Stomach smooth muscle (tissue), 2 donors: ENCODE results near the gene CLEC4M.

Experiments used
- H3K27ac ChIP-seq: one replicate; pipeline ENCODE4 v1.7.0; 2013; ENCODE audit warnings: mild to moderate bottlenecking, low read length, inconsistent platforms
- H3K27me3 ChIP-seq, 2 donors: one replicate each; pipeline ENCODE4 v1.7.0; 2013; ENCODE audit warnings: low read length in 2 of 2; ENCODE audit not compliant: insufficient read depth in 2 of 2, control insufficient read depth in 1 of 2
- H3K36me3 ChIP-seq, 2 donors: one replicate each; pipeline ENCODE4 v1.7.0; 2013; ENCODE audit warnings: low read length in 2 of 2; ENCODE audit not compliant: control insufficient read depth in 2 of 2, insufficient read depth in 2 of 2
- H3K4me1 ChIP-seq: one replicate; pipeline ENCODE4 v1.7.0; 2013; ENCODE audit warnings: low read length; ENCODE audit not compliant: control insufficient read depth, insufficient read depth
- H3K4me3 ChIP-seq, 2 donors: one replicate each; pipeline ENCODE4 v1.7.0; 2013; ENCODE audit warnings: low read length in 2 of 2
- H3K9ac ChIP-seq, 2 donors: one replicate each; pipeline ENCODE4 v1.7.0; 2013; ENCODE audit warnings: low read length in 2 of 2, mild to moderate bottlenecking in 1 of 2
- H3K9me3 ChIP-seq, 2 donors: one replicate each; pipeline ENCODE4 v1.7.0; 2013; ENCODE audit warnings: low read length in 2 of 2; ENCODE audit not compliant: control insufficient read depth in 2 of 2
- donor health status: healthy.
- donor health status: Pancreatic carcinoma.

The CLEC4M gene, protein sequence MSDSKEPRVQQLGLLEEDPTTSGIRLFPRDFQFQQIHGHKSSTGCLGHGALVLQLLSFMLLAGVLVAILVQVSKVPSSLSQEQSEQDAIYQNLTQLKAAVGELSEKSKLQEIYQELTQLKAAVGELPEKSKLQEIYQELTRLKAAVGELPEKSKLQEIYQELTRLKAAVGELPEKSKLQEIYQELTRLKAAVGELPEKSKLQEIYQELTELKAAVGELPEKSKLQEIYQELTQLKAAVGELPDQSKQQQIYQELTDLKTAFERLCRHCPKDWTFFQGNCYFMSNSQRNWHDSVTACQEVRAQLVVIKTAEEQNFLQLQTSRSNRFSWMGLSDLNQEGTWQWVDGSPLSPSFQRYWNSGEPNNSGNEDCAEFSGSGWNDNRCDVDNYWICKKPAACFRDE

DNA sequence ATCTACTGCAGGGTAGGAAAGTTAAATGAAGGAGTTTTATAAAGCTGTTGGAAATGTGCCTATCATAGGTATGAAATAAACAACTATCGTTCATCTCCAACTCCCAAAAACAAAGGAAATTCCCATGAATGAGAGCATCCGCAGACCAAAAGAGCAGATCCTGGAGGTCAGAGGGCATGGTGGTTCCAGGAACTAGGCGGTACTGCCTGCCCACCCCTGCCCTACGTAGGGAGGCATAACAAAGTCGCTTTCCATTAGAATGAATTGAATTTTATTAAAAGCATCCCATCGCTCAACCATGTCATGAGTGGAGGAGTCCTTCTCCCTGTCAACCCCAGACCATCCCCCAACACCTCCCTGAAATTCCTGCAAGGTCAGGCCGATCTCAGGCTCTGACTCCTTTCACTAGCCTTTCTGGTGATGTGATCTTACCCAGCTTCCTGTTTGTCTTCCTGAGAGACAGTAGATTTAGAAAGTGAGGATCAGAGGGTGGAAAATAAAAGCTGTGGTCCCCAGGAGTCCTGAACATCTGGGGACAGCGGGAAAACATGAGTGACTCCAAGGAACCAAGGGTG lies at the start of gene CLEC4M:
TSS of gene CLEC4M (plus strand) at position 525 of the 575 bp plus-strand sequence. CDS start at position 549, 24 bp downstream.
- H3K9me3 ChIP-seq, result peaks cover 2 to 4% of the 10 kb centered on the region in 2 donors
- peaks cover 2% of the 10 kb centered on the region for H3K4me1 ChIP-seq
- H3K36me3 ChIP-seq, result no peaks in the 10 kb centered on the region
- H3K27me3 ChIP-seq, result peaks cover 0 to 15% of the 10 kb centered on the region in 2 donors
- no peak within 1 kb of the TSS for H3K9ac ChIP-seq
- H3K27ac ChIP-seq, result no peak within 1 kb of the TSS
- H3K4me3 ChIP-seq, result no peak within 1 kb of the TSS

DNA sequence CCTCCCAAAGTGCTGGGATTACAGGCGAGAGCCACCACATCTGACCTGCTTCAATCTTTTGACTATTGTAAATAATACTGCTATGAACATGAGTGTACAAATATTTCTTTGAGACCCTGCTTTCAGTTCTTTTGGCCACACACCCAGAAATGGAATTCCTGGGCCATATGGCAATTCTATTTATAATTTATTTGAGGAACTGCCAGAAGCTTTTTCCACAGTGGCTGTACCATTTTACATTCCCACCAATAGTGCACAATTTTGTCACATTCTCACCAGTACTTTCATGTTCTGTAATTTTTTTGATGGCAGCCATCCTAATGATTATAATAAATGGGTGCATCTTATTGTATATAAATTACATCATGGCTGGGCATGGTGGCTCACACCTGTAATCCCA lies 47.4 kb upstream of the CLEC4M start:
- H3K9me3 ChIP-seq, result peaks cover 0 to 4% of the 10 kb centered on the region in 2 donors
- no peaks in the 10 kb centered on the region for H3K4me1 ChIP-seq
- H3K27ac ChIP-seq, result no peak overlapping the region
- H3K9ac ChIP-seq, result no peak overlapping the region
- H3K36me3 ChIP-seq, result no peaks in the 10 kb centered on the region
- no peak overlapping the region for H3K4me3 ChIP-seq
- no peaks in the 10 kb centered on the region for H3K27me3 ChIP-seq

DNA sequence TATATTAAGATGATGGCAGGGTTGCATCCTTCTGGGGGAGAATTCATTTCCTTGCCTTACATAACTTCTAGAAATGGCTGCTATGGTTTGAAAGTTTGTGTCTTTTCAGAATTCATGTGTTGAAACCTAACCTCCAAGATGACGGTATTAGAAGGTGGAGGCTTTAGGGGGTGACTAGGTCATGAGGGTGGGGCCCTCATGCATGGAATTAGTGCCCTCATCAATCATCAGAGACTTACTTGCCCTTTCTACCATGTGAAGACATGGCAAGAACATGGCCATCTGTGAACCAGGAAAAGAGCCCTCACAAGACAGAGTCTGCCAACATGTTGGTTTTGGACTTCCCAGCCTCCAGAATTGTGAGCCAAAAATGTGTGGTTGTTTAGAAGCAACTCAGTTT lies 46.3 kb upstream of the CLEC4M start:
- H3K4me1 ChIP-seq, result no peaks in the 10 kb centered on the region
- peaks cover 0 to 4% of the 10 kb centered on the region in 2 donors for H3K9me3 ChIP-seq
- H3K27ac ChIP-seq, result no peak overlapping the region
- no peak overlapping the region for H3K4me3 ChIP-seq
- H3K9ac ChIP-seq, result no peak overlapping the region
- H3K36me3 ChIP-seq, result no peaks in the 10 kb centered on the region
- no peaks in the 10 kb centered on the region for H3K27me3 ChIP-seq

DNA sequence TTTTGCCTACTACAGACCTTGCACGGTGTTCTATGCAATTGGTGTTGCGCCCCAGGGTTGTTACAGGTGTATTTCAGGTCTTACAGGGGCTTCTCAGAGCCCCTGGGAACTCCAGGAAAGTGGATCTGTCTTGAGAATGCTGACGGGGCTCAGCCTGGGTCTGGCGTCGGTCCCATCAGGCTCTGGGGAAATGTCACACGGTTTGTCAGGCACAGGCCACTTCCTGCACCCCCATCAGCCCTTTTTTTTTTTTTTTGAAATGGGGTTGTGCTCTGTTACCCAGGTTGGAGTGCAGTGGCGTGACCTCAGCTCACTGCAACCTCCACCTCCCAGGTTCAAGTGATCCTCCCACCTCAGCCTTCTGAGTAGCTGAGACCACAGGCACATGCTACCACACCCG lies 44.4 kb upstream of the CLEC4M start:
- no peak overlapping the region for H3K9ac ChIP-seq
- H3K4me3 ChIP-seq, result no peak overlapping the region
- no peaks in the 10 kb centered on the region for H3K4me1 ChIP-seq
- peaks cover 0 to 4% of the 10 kb centered on the region in 2 donors for H3K9me3 ChIP-seq
- peaks cover 0 to 4% of the 10 kb centered on the region in 2 donors for H3K27me3 ChIP-seq
- H3K27ac ChIP-seq, result no peak overlapping the region
- H3K36me3 ChIP-seq, result no peaks in the 10 kb centered on the region

DNA sequence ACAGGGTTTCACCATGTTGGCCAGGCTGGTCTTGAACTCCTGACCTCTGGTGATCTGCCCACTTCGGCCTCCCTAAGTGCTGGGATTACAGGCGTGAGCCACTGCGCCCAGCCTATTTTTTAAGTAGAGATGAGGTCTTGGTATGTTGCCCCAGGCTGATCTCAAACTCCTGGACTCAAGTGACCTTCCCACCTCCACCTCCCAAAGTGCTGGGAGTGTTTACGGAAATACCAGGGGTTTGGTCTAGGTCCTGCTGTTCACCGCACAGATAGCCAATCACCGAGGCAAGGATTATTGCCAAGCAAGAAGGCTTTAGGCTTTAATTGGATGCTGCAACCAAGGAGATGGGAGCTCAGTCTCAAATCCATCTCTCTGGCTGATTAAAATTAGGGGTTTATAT lies 42.7 kb upstream of the CLEC4M start:
- Histone ChIP-seq H3K9me3 (peaks cover 0 to 4% of the 10 kb centered on the region in 2 donors), H3K27me3 (peaks cover 0 to 4% of the 10 kb centered on the region in 2 donors), H3K36me3 (no peaks in the 10 kb centered on the region), H3K27ac (no peak overlapping the region), H3K9ac (no peak overlapping the region), H3K4me3 (no peak overlapping the region), H3K4me1 (no peaks in the 10 kb centered on the region)

DNA sequence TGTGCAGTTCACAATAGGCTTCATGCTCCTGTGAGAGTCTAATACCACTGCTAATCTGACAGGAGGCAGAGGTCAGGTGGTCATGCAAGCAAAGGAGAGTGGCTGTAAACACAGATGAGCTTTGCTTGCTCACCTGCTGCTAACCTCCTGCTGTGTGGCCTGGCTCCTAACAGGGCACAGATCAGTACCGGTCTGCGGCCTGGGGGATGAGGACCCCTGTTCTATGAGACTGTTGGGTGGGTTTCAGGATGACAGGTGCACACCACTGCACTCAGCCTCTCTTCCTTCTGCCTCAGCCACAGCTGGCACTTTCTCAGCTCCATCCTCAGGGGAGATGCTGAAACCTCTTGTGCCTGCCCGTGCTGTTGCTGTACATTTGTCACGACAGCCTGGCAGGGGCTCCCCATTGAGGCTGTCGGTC lies 40.8 kb upstream of the CLEC4M start:
- no peaks in the 10 kb centered on the region for H3K9me3 ChIP-seq
- H3K9ac ChIP-seq, result no peak overlapping the region
- H3K4me3 ChIP-seq, result no peak overlapping the region
- no peaks in the 10 kb centered on the region for H3K36me3 ChIP-seq
- H3K4me1 ChIP-seq, result no peaks in the 10 kb centered on the region
- no peak overlapping the region for H3K27ac ChIP-seq
- H3K27me3 ChIP-seq, result peaks cover 0 to 4% of the 10 kb centered on the region in 2 donors

DNA sequence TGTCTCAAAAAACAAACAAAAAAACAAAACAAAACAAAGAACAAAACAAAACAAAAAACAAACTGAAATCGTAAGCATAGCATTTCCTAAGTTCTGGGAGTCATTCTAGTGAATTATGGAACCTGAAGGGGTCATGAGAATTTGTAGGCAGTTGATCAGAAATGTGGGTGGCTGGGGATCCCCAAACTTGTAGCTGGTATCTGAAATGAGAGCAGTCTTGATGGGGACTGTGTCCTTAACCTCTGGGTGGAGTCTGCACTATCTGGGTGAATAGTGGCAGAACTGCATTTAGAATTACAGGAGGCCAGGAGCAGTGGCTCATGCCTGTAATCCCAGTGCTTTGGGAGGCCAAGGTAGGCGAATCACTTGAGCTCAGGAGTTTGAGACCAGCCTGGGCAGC lies 37.3 kb upstream of the CLEC4M start:
- H3K9me3 ChIP-seq, result no peaks in the 10 kb centered on the region
- no peak overlapping the region for H3K9ac ChIP-seq
- H3K36me3 ChIP-seq, result no peaks in the 10 kb centered on the region
- H3K27ac ChIP-seq, result no peak overlapping the region
- no peak overlapping the region for H3K4me3 ChIP-seq
- peaks cover 3% of the 10 kb centered on the region for H3K4me1 ChIP-seq
- H3K27me3 ChIP-seq, result peaks cover 18 to 22% of the 10 kb centered on the region in 2 donors

DNA sequence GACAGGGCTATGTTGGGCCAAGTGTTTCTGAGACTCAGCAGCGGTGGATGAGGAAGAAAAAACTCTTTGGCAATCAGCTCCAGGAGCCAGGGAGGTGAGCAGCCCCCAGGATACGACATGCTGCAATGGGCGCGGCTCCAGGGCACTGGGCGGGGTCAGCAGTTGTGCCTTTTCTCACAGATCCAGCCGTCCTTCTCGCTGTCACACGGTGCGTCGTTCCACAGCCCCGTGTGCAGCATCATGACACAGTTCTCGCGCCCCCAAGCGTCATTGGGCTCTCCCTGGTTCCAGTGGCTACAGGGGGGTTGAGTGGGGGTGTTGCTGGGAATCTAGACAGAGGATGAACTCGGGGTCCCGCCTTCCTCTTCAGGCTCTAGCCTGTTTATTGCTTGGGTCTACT lies 33.8 kb upstream of the CLEC4M start:
- Histone ChIP-seq H3K9ac (no peak overlapping the region), H3K36me3 (no peaks in the 10 kb centered on the region), H3K4me1 (peaks cover 3% of the 10 kb centered on the region), H3K4me3 (no peak overlapping the region), H3K27ac (no peak overlapping the region), H3K27me3 (peaks cover 26 to 37% of the 10 kb centered on the region in 2 donors), H3K9me3 (no peaks in the 10 kb centered on the region)

DNA sequence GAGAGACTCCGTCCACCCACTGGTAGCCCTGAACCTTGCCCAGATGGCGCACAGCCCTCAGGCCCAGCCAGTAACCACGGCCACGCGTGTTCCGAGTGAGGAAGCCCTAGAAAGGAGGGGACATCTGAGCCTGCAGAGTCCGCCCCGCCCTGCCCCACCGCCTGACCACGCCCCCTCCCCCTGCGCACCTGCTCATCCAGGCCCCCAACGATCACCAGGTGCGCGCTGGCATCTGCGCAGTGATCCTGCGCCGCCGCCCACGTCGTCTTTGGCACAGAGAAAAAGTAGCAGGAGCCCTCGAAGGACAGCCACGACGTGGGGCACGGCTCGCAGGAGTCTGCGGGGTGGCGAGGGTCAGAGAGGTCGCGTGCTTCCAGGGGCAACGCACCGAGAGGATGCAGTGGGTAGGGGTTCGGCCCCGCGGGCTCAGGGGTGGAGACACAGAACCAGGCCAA lies 33.2 kb upstream of the CLEC4M start:
- Histone ChIP-seq H3K9me3 (no peaks in the 10 kb centered on the region), H3K36me3 (no peaks in the 10 kb centered on the region), H3K4me1 (peaks cover 3% of the 10 kb centered on the region), H3K9ac (no peak overlapping the region), H3K4me3 (no peak overlapping the region), H3K27me3 (peaks cover 29 to 42% of the 10 kb centered on the region in 2 donors), H3K27ac (no peak overlapping the region)

DNA sequence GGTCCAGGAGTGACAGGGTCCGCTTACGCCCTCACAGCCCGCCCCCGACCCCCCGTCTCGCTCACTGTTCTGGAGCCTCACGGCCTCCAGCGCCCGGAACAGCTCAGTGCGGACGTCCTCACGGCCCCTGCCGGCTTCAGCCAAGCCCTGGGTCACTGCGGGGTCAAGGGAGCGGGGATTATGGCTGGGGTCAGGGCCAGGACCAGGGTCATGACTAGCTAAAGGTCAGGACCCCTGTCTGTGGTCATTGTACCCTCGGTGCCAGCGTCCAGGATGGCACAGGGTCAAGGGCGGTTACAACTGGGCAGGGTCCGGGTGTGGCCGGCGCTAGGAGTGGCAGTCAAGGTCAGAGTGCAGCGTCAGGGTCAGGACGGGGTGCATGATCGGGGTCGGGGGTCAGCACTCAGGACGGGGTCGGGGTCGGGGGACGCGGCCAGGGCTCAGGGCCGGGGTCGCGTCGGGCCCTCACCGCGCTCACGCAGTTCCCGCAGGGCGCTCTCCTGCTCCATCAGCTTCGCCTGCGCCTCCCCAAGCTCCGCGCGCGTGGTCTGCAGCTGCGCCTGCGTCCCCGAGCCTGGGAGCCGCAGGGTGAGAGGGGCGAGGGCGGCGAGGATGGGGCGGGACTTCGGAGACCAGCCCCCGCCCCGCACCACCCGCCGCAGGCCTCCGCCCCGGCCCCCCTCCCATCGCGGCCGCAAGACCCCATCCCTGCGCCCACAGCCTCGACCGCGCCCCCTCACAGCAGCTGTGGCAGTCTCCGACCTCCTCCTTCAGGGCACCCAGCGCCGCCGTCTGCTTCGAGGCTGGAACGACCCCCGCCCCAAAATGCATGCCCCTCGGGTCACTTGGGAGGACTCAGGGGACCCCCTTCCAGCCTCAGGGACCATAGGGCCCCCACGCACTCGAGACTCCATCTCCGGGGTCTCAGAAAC lies 32.5 kb upstream of the CLEC4M start:
- Histone ChIP-seq H3K4me1 (peaks cover 3% of the 10 kb centered on the region), H3K27me3 (peaks cover 29 to 42% of the 10 kb centered on the region in 2 donors), H3K4me3 (no peak overlapping the region)

More for the DNA sequence above, 32.5 kb upstream of the CLEC4M start:
- Histone ChIP-seq H3K9me3 (no peaks in the 10 kb centered on the region), H3K36me3 (no peaks in the 10 kb centered on the region), H3K27ac (no peak overlapping the region), H3K9ac (no peak overlapping the region)
